Psoas muscle (tissue), 8 donors: ENCODE data around the gene DLGAP3. TPM values are rescaled to one million over a fixed set of nuclear protein-coding genes. Genes with fewer than 3 reads are reported as not detected.

Source experiments
- ATAC-seq, 4 donors: fragments of 200-7000 bp; cut with Tn5 transposase; one replicate each; pipeline ENCODE4 v1.9.1; 2020; ENCODE audit warnings: moderate library complexity in 3 of 4, mild to moderate bottlenecking in 2 of 4
- DNase-seq, 2 donors: peaks; one replicate each; pipeline ENCODE4 v3.0.0-alpha.2; 2020
- H3K27ac ChIP-seq: fragments of 200-600 bp; one replicate; pipeline ENCODE4 v1.8.0; 2022
- H3K27me3 ChIP-seq, 3 donors: fragments of 200-600 bp in 1 of 3; one replicate each; pipeline versions ENCODE4 v1.6.1 to v1.8.0; 2013 to 2022; ENCODE audit warnings: low read length in 2 of 3, mild to moderate bottlenecking in 2 of 3, moderate library complexity in 1 of 3; ENCODE audit not compliant: insufficient read depth in 3 of 3
- H3K36me3 ChIP-seq, 2 donors: fragments of 200-600 bp in 1 of 2; one replicate each; pipeline versions ENCODE4 v1.6.1 to v1.8.0; 2013 to 2022; ENCODE audit warnings: low read depth in 1 of 2, mild to moderate bottlenecking in 1 of 2, moderate library complexity in 1 of 2; ENCODE audit not compliant: insufficient read depth in 1 of 2
- H3K4me1 ChIP-seq: fragments of 200-600 bp; one replicate; pipeline ENCODE4 v1.8.0; 2022
- H3K4me3 ChIP-seq: fragments of 200-600 bp; one replicate; pipeline ENCODE4 v1.8.0; 2022; ENCODE audit warnings: mild to moderate bottlenecking
- H3K9me3 ChIP-seq: fragments of 200-600 bp; one replicate; pipeline ENCODE4 v1.8.0; 2022
- CTCF ChIP-seq: fragments of 200-600 bp; IDR thresholded peaks from one replicate; pipeline ENCODE4 v1.8.0; 2022; ENCODE audit warnings: antibody characterized with exemption
- WGBS, 3 donors: extraction: QIAGEN DNeasy Blood & Tissue Kit; methylation state at CpG; one replicate each; pipeline versions ENCODE4 v1.1.6 to v1.1.7; 2013; 5-methylcytosine and 5-hydroxymethylcytosine counted together
- intact Hi-C, 2 donors: fragments of 100-400 bp; cut with DNase I; formaldehyde crosslinking; loops; one replicate each; pipeline versions ENCODE4 v1.11.0 to v1.14.2; 2022
- polyA plus RNA-seq, 3 donors: library from polyadenylated mRNA; stranded (reverse); fragments of 200-250 nt; gene quantifications; one replicate each; pipeline ENCODE4 v1.2.3, GENCODE V29; 2013
- total RNA-seq, 4 donors: library from RNA; stranded (reverse); fragmentation: NEBNext Ultra II Directional in 2 of 4; extraction: Animal tissue kit (Norgen Biotek cat#: 25700) in 2 of 4; gene quantifications; one replicate each; pipeline versions ENCODE4 v1.2.1 to v1.2.4, GENCODE V29; 2021 to 2023
- donor health status: healthy with polysubstance abuse.
- donor health status: DM: no; HTN: no; CAD: no; lungs with moderate emphysema.
- donor health status: Bipolar disorder and iron deficiency.
- donor health status: healthy.
- donor health status: DM: yes; HTN: yes; CAD: no.
- donor health status: DM: no; HTN: no; CAD: no.
- donor health status: DM: no; HTN: no; CAD: no.
- donor health status: DM: yes; HTN: yes; CAD: no.

DLGAP3 gene
- total and polyA plus RNA-seq, 7 donors, result 0.01 to 0.44 (median 0.08) TPM; not detected in 1

DNA sequence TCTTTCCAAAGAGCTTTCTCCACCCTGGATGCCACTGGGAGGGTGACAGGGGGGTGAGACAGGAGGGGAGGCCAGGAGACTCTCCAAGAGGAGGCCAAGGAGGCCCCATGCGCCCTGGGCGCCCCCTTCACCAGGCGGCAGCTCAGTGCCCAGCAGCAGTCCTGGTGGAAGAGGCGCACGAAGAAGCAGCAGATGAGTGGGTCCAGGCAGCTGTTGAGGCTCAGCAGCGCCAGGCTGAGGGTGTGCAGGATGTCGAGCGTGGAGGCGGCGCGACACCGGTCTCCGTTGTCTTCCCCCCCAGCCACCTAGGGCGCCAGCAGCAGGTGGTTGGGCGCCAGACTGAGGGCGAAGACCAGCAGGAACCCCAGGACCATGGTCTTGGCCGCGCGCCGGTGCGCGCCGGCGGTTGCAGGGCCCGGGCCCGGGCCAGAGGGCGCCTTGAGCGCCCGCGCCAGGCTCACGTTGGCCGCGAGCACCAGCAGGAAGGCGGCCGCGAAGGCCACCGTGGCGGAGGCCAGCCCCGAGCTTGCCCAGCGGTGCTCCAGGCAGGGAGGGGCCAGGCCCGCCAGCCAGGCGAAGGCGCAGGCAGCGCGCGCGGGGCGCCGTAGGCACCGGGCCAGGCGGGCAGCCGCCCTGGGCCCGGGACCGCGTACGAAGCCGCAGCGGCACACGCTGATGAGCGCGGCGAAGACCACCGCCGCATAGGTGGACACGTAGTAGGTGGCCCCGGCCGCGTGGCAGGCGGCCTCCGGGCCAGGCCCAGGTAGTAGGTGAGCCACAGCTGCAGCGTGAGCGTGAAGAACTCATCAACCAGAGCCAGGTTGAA lies 47.1 kb upstream of the DLGAP3 start:
- WGBS, 3 donors, result 57 to 61% (median 58%) methylated on average over 57 to 72 of the region's 72 CpGs
- Histone ChIP-seq H3K4me1 (no peaks in the 10 kb centered on the region), H3K36me3 (no peaks in the 10 kb centered on the region), H3K9me3 (no peaks in the 10 kb centered on the region), H3K27ac (no peak overlapping the region), H3K4me3 (no peak overlapping the region), H3K27me3 (no peaks in the 10 kb centered on the region)
- intact Hi-C loops, result no loop called here
- ATAC-seq (no peak), DNase-seq (no peak)
- TF ChIP-seq CTCF, result no peak

GRCh38 chr1:34975771-34976170 lies 46.3 kb upstream of the DLGAP3 start:
- Histone ChIP-seq H3K27ac (no peak overlapping the region), H3K4me1 (no peaks in the 10 kb centered on the region), H3K9me3 (no peaks in the 10 kb centered on the region), H3K4me3 (no peak overlapping the region), H3K27me3 (no peaks in the 10 kb centered on the region), H3K36me3 (no peaks in the 10 kb centered on the region)
- ATAC-seq, result no peak
- no peak for TF ChIP-seq CTCF
- no peak for DNase-seq
- 83 to 93% (median 85%) methylated on average over 6 of the region's 6 CpGs for WGBS, 3 donors
- intact Hi-C loops, result no loop called here

- Histone ChIP-seq H3K4me3 (no peak overlapping the region), H3K9me3 (no peaks in the 10 kb centered on the region), H3K4me1 (no peaks in the 10 kb centered on the region), H3K36me3 (no peaks in the 10 kb centered on the region), H3K27ac (no peak overlapping the region), H3K27me3 (no peaks in the 10 kb centered on the region)
- no peak for TF ChIP-seq CTCF
- DNase-seq (no peak), ATAC-seq (no peak)
- intact Hi-C loops, result no loop called here
- WGBS, 3 donors, result 89 to 94% (median 92%) methylated on average over 3 of the region's 3 CpGs
Observed at GRCh38 chr1:34975338-34975737, 45.9 kb upstream of the DLGAP3 start.

GRCh38 chr1:34974626-34975025 lies 45.2 kb upstream of the DLGAP3 start:
- ATAC-seq (no peak), DNase-seq (no peak)
- 77 to 83% (median 79%) methylated on average over 8 of the region's 8 CpGs for WGBS, 3 donors
- H3K27me3 ChIP-seq, result no peaks in the 10 kb centered on the region
- H3K9me3 ChIP-seq, result no peaks in the 10 kb centered on the region
- TF ChIP-seq CTCF, result no peak
- H3K27ac ChIP-seq, result no peak overlapping the region
- H3K4me3 ChIP-seq, result no peak overlapping the region
- intact Hi-C loops, result no loop called here
- H3K4me1 ChIP-seq, result no peaks in the 10 kb centered on the region
- no peaks in the 10 kb centered on the region for H3K36me3 ChIP-seq

- Histone ChIP-seq H3K4me3 (no peak overlapping the region), H3K9me3 (no peaks in the 10 kb centered on the region), H3K4me1 (no peaks in the 10 kb centered on the region), H3K27me3 (no peaks in the 10 kb centered on the region), H3K27ac (no peak overlapping the region), H3K36me3 (no peaks in the 10 kb centered on the region)
- intact Hi-C loops, result no loop called here
- TF ChIP-seq CTCF, result no peak
- no peak for ATAC-seq
- WGBS, 3 donors, result 83 to 96% (median 92%) methylated on average over 3 of the region's 3 CpGs
- DNase-seq, result no peak
Observed at GRCh38 chr1:34973326-34973725, 43.9 kb upstream of the DLGAP3 start.
